ENCODE results near the gene ELMO3.

The ELMO3 gene

GRCh38 chr16:67188323-67188722, 10.6 kb upstream of the ELMO3 start:
- Histone ChIP-seq H2BK5ac (ENCODE audit: low read length) (no peak overlapping the region), H3K9me3 (replicated peaks in 1 of 2; ENCODE audit: control insufficient read depth in 2 of 2, insufficient read depth in 1 of 2, low read depth in 1 of 2, low read length in 2 of 2) (no peaks in the 10 kb centered on the region), H2BK12ac (ENCODE audit: low read length) (no peak overlapping the region), H2BK15ac (ENCODE audit: low read length) (no peak overlapping the region), H3K4ac (ENCODE audit: low read length) (no peak overlapping the region), H2AFZ (ENCODE audit: low read length) (no peak overlapping the region), H3K4me2 (ENCODE audit: insufficient read depth, low read length, poor library complexity, severe bottlenecking) (no peak overlapping the region), H3K27ac (replicated peaks; ENCODE audit: low read length) (no peak overlapping the region), H3K9ac (ENCODE audit: low read depth, low read length, poor library complexity) (no peak overlapping the region), H3K18ac (ENCODE audit: low read length) (no peak overlapping the region), H2BK120ac (ENCODE audit: low read depth, low read length) (no peak overlapping the region), H4K8ac (ENCODE audit: low read depth, low read length) (no peak overlapping the region), H3K23ac (ENCODE audit: low read depth, low read length, poor library complexity) (no peak overlapping the region), H2AK5ac (ENCODE audit: low read depth, low read length) (peak overlapping the region; percentile 53), H3K36me3 (replicated peaks in 1 of 2; ENCODE audit: control insufficient read depth in 2 of 2, insufficient read depth in 2 of 2, low read length in 2 of 2) (peaks cover under 1 to 3% of the 10 kb centered on the region in 2 donors), H3K4me3 (ENCODE audit: low read length in 2 of 2) (no peak overlapping the region), H3K14ac (ENCODE audit: low read length) (no peak overlapping the region), H4K91ac (ENCODE audit: low read depth, low read length, poor library complexity) (no peak overlapping the region), H3K4me1 (ENCODE audit: control insufficient read depth in 2 of 2, insufficient read depth in 1 of 2, low read depth in 1 of 2, low read length in 2 of 2) (peaks cover 19 to 22% of the 10 kb centered on the region in 2 donors), H3K27me3 (ENCODE audit: control insufficient read depth in 3 of 3, insufficient read depth in 3 of 3, low read depth in 1 of 3, low read length in 3 of 3) (peaks cover 5 to 30% (median 8%) of the 10 kb centered on the region in 3 experiments), H3K79me1 (ENCODE audit: low read depth, low read length) (peaks cover 13% of the 10 kb centered on the region)
- no peak for DNase-seq (ENCODE audit: low spot score)
- WGBS, 2 donors (ENCODE audit: extremely low coverage in 2 of 2, insufficient read length in 2 of 2, insufficient replicate concordance in 1 of 2) = no CpG with 5 or more reads among the region's 4 CpGs

GRCh38 chr16:67188798-67189197, 10.1 kb upstream of the ELMO3 start:
- Histone ChIP-seq H2AK5ac (ENCODE audit: low read depth, low read length) (peak overlapping the region; percentile 53), H2BK120ac (ENCODE audit: low read depth, low read length) (no peak overlapping the region), H2BK12ac (ENCODE audit: low read length) (peak overlapping the region; percentile 70), H3K4me3 (ENCODE audit: low read length in 2 of 2) (no peak overlapping the region), H3K18ac (ENCODE audit: low read length) (no peak overlapping the region), H3K9ac (ENCODE audit: low read depth, low read length, poor library complexity) (peak overlapping the region; percentile 57), H3K27ac (replicated peaks; ENCODE audit: low read length) (no peak overlapping the region), H4K8ac (ENCODE audit: low read depth, low read length) (no peak overlapping the region), H3K4me2 (ENCODE audit: insufficient read depth, low read length, poor library complexity, severe bottlenecking) (no peak overlapping the region), H2AFZ (ENCODE audit: low read length) (no peak overlapping the region), H3K9me3 (replicated peaks in 1 of 2; ENCODE audit: control insufficient read depth in 2 of 2, insufficient read depth in 1 of 2, low read depth in 1 of 2, low read length in 2 of 2) (no peaks in the 10 kb centered on the region), H3K79me1 (ENCODE audit: low read depth, low read length) (peaks cover 13% of the 10 kb centered on the region), H3K23ac (ENCODE audit: low read depth, low read length, poor library complexity) (no peak overlapping the region), H3K4me1 (ENCODE audit: control insufficient read depth in 2 of 2, insufficient read depth in 1 of 2, low read depth in 1 of 2, low read length in 2 of 2) (peaks cover 20 to 23% of the 10 kb centered on the region in 2 donors), H2BK5ac (ENCODE audit: low read length) (no peak overlapping the region), H3K4ac (ENCODE audit: low read length) (no peak overlapping the region), H3K27me3 (ENCODE audit: control insufficient read depth in 3 of 3, insufficient read depth in 3 of 3, low read depth in 1 of 3, low read length in 3 of 3) (peaks cover 5 to 30% (median 8%) of the 10 kb centered on the region in 3 experiments), H3K14ac (ENCODE audit: low read length) (no peak overlapping the region), H2BK15ac (ENCODE audit: low read length) (no peak overlapping the region), H4K91ac (ENCODE audit: low read depth, low read length, poor library complexity) (no peak overlapping the region), H3K36me3 (replicated peaks in 1 of 2; ENCODE audit: control insufficient read depth in 2 of 2, insufficient read depth in 2 of 2, low read length in 2 of 2) (peaks cover 4 to 7% of the 10 kb centered on the region in 2 donors)
- WGBS, 2 donors (ENCODE audit: extremely low coverage in 2 of 2, insufficient read length in 2 of 2, insufficient replicate concordance in 1 of 2) = no CpG with 5 or more reads among the region's 15 CpGs
- DNase-seq (ENCODE audit: low spot score) = no peak

- no peak within 1 kb of the TSS for H3K27ac ChIP-seq (replicated peaks; ENCODE audit: low read length)
- no peak within 1 kb of the TSS for H2BK5ac ChIP-seq (ENCODE audit: low read length)
- H3K36me3 ChIP-seq (replicated peaks in 1 of 2; ENCODE audit: control insufficient read depth in 2 of 2, insufficient read depth in 2 of 2, low read length in 2 of 2) = peaks cover 16 to 20% of the 10 kb centered on the region in 2 donors
- H4K8ac ChIP-seq (ENCODE audit: low read depth, low read length) = no peak within 1 kb of the TSS
- H3K4me2 ChIP-seq (ENCODE audit: insufficient read depth, low read length, poor library complexity, severe bottlenecking) = no peak within 1 kb of the TSS
- peak within 1 kb of the TSS; percentile 70 for H2BK12ac ChIP-seq (ENCODE audit: low read length)
- H3K9me3 ChIP-seq (replicated peaks in 1 of 2; ENCODE audit: control insufficient read depth in 2 of 2, insufficient read depth in 1 of 2, low read depth in 1 of 2, low read length in 2 of 2) = no peaks in the 10 kb centered on the region
- peak within 1 kb of the TSS; percentile 81 for H2AK5ac ChIP-seq (ENCODE audit: low read depth, low read length)
- H4K91ac ChIP-seq (ENCODE audit: low read depth, low read length, poor library complexity) = no peak within 1 kb of the TSS
- no peak within 1 kb of the TSS for H3K18ac ChIP-seq (ENCODE audit: low read length)
- H3K4ac ChIP-seq (ENCODE audit: low read length) = no peak within 1 kb of the TSS
- no peak for DNase-seq (ENCODE audit: low spot score)
- no peak within 1 kb of the TSS for H3K14ac ChIP-seq (ENCODE audit: low read length)
- no peak within 1 kb of the TSS for H3K23ac ChIP-seq (ENCODE audit: low read depth, low read length, poor library complexity)
- H2BK15ac ChIP-seq (ENCODE audit: low read length) = no peak within 1 kb of the TSS
- WGBS, 2 donors (ENCODE audit: extremely low coverage in 2 of 2, insufficient read length in 2 of 2, insufficient replicate concordance in 1 of 2) = no CpG with 5 or more reads among the region's 6 CpGs
- H3K4me3 ChIP-seq (ENCODE audit: low read length in 2 of 2) = peak within 1 kb of the TSS in 1 of 2 donors; percentile 33
- no peak within 1 kb of the TSS for H2BK120ac ChIP-seq (ENCODE audit: low read depth, low read length)
- H3K9ac ChIP-seq (ENCODE audit: low read depth, low read length, poor library complexity) = peak within 1 kb of the TSS; percentile 36
- H3K27me3 ChIP-seq (ENCODE audit: control insufficient read depth in 3 of 3, insufficient read depth in 3 of 3, low read depth in 1 of 3, low read length in 3 of 3) = peaks cover 1 to 20% (median 2%) of the 10 kb centered on the region in 3 experiments
- peaks cover 9% of the 10 kb centered on the region for H3K79me1 ChIP-seq (ENCODE audit: low read depth, low read length)
- H3K4me1 ChIP-seq (ENCODE audit: control insufficient read depth in 2 of 2, insufficient read depth in 1 of 2, low read depth in 1 of 2, low read length in 2 of 2) = peaks cover 17 to 20% of the 10 kb centered on the region in 2 donors
- H2AFZ ChIP-seq (ENCODE audit: low read length) = peak within 1 kb of the TSS; percentile 70
Measured at GRCh38 chr16:67190041-67190440, 8.9 kb upstream of the ELMO3 start, which contains the start of gene EXOC3L1. Gene EXOC3L1 (minus strand): TSS chr16:67190136. CDS start chr16:67189676, 460 bp downstream.

- Histone ChIP-seq H3K23ac (ENCODE audit: low read depth, low read length, poor library complexity) (no peak overlapping the region), H3K4me3 (ENCODE audit: low read length in 2 of 2) (peak overlapping the region in 1 of 2 donors; percentile 33), H3K18ac (ENCODE audit: low read length) (no peak overlapping the region), H2BK5ac (ENCODE audit: low read length) (no peak overlapping the region), H3K27me3 (ENCODE audit: control insufficient read depth in 3 of 3, insufficient read depth in 3 of 3, low read depth in 1 of 3, low read length in 3 of 3) (peaks cover 0 to 13% (median 0%) of the 10 kb centered on the region in 3 experiments), H3K36me3 (replicated peaks in 1 of 2; ENCODE audit: control insufficient read depth in 2 of 2, insufficient read depth in 2 of 2, low read length in 2 of 2) (peaks cover 22 to 27% of the 10 kb centered on the region in 2 donors), H4K91ac (ENCODE audit: low read depth, low read length, poor library complexity) (no peak overlapping the region), H4K8ac (ENCODE audit: low read depth, low read length) (no peak overlapping the region), H3K4me2 (ENCODE audit: insufficient read depth, low read length, poor library complexity, severe bottlenecking) (no peak overlapping the region), H2AFZ (ENCODE audit: low read length) (no peak overlapping the region), H3K9me3 (replicated peaks in 1 of 2; ENCODE audit: control insufficient read depth in 2 of 2, insufficient read depth in 1 of 2, low read depth in 1 of 2, low read length in 2 of 2) (no peaks in the 10 kb centered on the region), H3K4me1 (ENCODE audit: control insufficient read depth in 2 of 2, insufficient read depth in 1 of 2, low read depth in 1 of 2, low read length in 2 of 2) (peaks cover 17 to 20% of the 10 kb centered on the region in 2 donors), H3K27ac (replicated peaks; ENCODE audit: low read length) (no peak overlapping the region), H3K9ac (ENCODE audit: low read depth, low read length, poor library complexity) (no peak overlapping the region), H3K4ac (ENCODE audit: low read length) (no peak overlapping the region), H2BK15ac (ENCODE audit: low read length) (no peak overlapping the region), H2BK120ac (ENCODE audit: low read depth, low read length) (no peak overlapping the region), H2AK5ac (ENCODE audit: low read depth, low read length) (no peak overlapping the region), H2BK12ac (ENCODE audit: low read length) (no peak overlapping the region), H3K14ac (ENCODE audit: low read length) (no peak overlapping the region), H3K79me1 (ENCODE audit: low read depth, low read length) (peaks cover 9% of the 10 kb centered on the region)
- no peak for DNase-seq (ENCODE audit: low spot score)
- WGBS, 2 donors (ENCODE audit: extremely low coverage in 2 of 2, insufficient read length in 2 of 2, insufficient replicate concordance in 1 of 2) = no CpG with 5 or more reads among the region's 13 CpGs
Measured at GRCh38 chr16:67190448-67191399, 8.2 kb upstream of the ELMO3 start.
